HG02623 (cell line): Measurements from ENCODE around the gene PAK6.

Experiments used
- ATAC-seq: cut with Tn5 transposase; IDR thresholded peaks from one replicate; pipeline ENCODE4 v1.9.1; 2021; ENCODE audit warnings: moderate library complexity; ENCODE audit not compliant: unreplicated experiment

PAK6 gene

GRCh38 chr15:40241269-40242212, 2.7 kb downstream of the PAK6 start:
- no peak for ATAC-seq

- no peak for ATAC-seq
These were observed 3.3 kb downstream of the PAK6 start for GRCh38 chr15:40242213-40242599.

- ATAC-seq = no peak
These were observed 3.7 kb downstream of the PAK6 start for GRCh38 chr15:40242601-40243000.

GRCh38 chr15:40243126-40243810, 4.4 kb downstream of the PAK6 start:
- ATAC-seq = no peak

GRCh38 chr15:40244961-40245523, 6.2 kb downstream of the PAK6 start:
- no peak for ATAC-seq

GRCh38 chr15:40245666-40246450, 7.0 kb downstream of the PAK6 start:
- ATAC-seq = no peak

GRCh38 chr15:40246496-40247280, 7.8 kb downstream of the PAK6 start:
- no peak for ATAC-seq

- no peak for ATAC-seq
These were observed 8.6 kb downstream of the PAK6 start for GRCh38 chr15:40247406-40247971.

- ATAC-seq = no peak
These were observed 9.3 kb downstream of the PAK6 start for GRCh38 chr15:40248006-40248783.

GRCh38 chr15:40249477-40250303, 10.8 kb downstream of the PAK6 start:
- no peak for ATAC-seq

GRCh38 chr15:40250304-40250656, 11.4 kb downstream of the PAK6 start:
- no peak for ATAC-seq

- no peak for ATAC-seq
These were observed 12.1 kb downstream of the PAK6 start for GRCh38 chr15:40250771-40251483.

GRCh38 chr15:40251486-40252140, 12.8 kb downstream of the PAK6 start:
- ATAC-seq = no peak

- no peak for ATAC-seq
These were observed 13.2 kb downstream of the PAK6 start for GRCh38 chr15:40252141-40252437.

GRCh38 chr15:40252438-40253166, 13.7 kb downstream of the PAK6 start:
- ATAC-seq = no peak

GRCh38 chr15:40253167-40253790, 14.4 kb downstream of the PAK6 start:
- no peak for ATAC-seq
